NCI-H146 (cell line): ENCODE results near the gene MAGEA9B.
"Not testable (repeated sequence)": the region's sequence is repeated elsewhere in the genome, so short reads cannot be mapped to it uniquely, and the experiment has no call there.

Source experiments
- DNase-seq: peaks from one replicate; lab custom pipeline; 2025; lab: John Stamatoyannopoulos, UW

The MAGEA9B gene

GRCh38 chrX:149571770-149572169 lies 15.5 kb downstream of the MAGEA9B start:
- DNase-seq = no peak

- no peak for DNase-seq
Measured at GRCh38 chrX:149570668-149571067, 16.6 kb downstream of the MAGEA9B start.

GRCh38 chrX:149569770-149570169 lies 17.5 kb downstream of the MAGEA9B start:
- DNase-seq = no peak

- DNase-seq = no peak
Measured at GRCh38 chrX:149568701-149569296, 18.5 kb downstream of the MAGEA9B start.

GRCh38 chrX:149567621-149568417 lies 19.4 kb downstream of the MAGEA9B start:
- no peak for DNase-seq

- DNase-seq = no peak
Measured at GRCh38 chrX:149563359-149563758, 23.9 kb downstream of the MAGEA9B start.

- not testable (repeated sequence) for DNase-seq
Measured at GRCh38 chrX:149555251-149555650, 32.0 kb downstream of the MAGEA9B start.

GRCh38 chrX:149551939-149552248 lies 35.4 kb downstream of the MAGEA9B start:
- DNase-seq = not testable (repeated sequence)

GRCh38 chrX:149551245-149551938 lies 35.9 kb downstream of the MAGEA9B start:
- DNase-seq = not testable (repeated sequence)

- not testable (repeated sequence) for DNase-seq
Measured at GRCh38 chrX:149550454-149550853, 36.8 kb downstream of the MAGEA9B start.

GRCh38 chrX:149549701-149550100 lies 37.6 kb downstream of the MAGEA9B start, which contains the start of gene HSFX3:
TSS of gene HSFX3 (minus strand) at chrX:149549924. CDS start at chrX:149549852, 72 bp downstream.
- not testable (repeated sequence) for DNase-seq

- DNase-seq = not testable (repeated sequence)
Measured at GRCh38 chrX:149547782-149548181, 39.5 kb downstream of the MAGEA9B start.

GRCh38 chrX:149546962-149547361 lies 40.3 kb downstream of the MAGEA9B start:
- DNase-seq = not testable (repeated sequence)

GRCh38 chrX:149545545-149546543 lies 41.4 kb downstream of the MAGEA9B start:
- DNase-seq = not testable (repeated sequence)

- DNase-seq = peak; percentile 51
Measured at GRCh38 chrX:149541521-149542047, 45.7 kb downstream of the MAGEA9B start.

GRCh38 chrX:149540621-149541520 lies 46.4 kb downstream of the MAGEA9B start, which contains the start of gene EOLA1:
TSS of gene EOLA1 (plus strand) at chrX:149541012. CDS start at chrX:149545631, 4,619 bp downstream.
- DNase-seq = peak; percentile 95

- peak; percentile 95 for DNase-seq
Measured at GRCh38 chrX:149540131-149540620, 47.1 kb downstream of the MAGEA9B start.

GRCh38 chrX:149539283-149540130 lies 47.8 kb downstream of the MAGEA9B start:
- DNase-seq = peak; percentile 95

GRCh38 chrX:149537474-149537873 lies 49.8 kb downstream of the MAGEA9B start:
- not testable (repeated sequence) for DNase-seq
